HG03575 (cell line): Measurements from ENCODE around the gene MAMDC4.

Experiments used
- ATAC-seq: cut with Tn5 transposase; IDR thresholded peaks from one replicate; pipeline ENCODE4 v1.9.1; 2021; ENCODE audit not compliant: unreplicated experiment, insufficient number of reproducible peaks, low FRiP score; ENCODE audit errors: extremely low read depth

The MAMDC4 gene

DNA sequence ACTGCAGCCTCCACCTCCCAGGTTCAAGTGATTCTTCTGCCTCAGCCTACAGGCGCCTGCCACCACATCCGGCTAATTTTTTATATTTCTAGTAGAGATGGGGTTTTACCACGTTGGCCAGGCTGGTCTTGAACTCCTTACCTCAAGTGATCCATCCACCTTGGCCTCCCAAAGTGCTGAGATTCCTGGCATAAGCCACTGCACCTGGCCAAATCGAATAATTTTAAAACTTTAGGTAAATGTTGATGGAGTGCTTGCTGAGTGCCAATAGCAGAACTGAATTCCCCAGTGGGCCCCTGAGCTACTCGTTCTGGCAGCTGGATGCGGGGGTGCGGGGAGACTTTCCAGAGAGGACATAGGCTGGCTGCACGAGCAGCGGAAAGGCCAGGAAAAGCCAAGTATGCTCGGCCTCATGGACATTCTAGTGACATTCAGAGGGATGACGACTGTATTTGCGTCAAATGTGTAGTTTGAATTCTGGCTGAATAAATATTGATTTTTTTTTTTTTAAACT is 51.0 kb downstream of the MAMDC4 start:
- ATAC-seq: no peak

DNA sequence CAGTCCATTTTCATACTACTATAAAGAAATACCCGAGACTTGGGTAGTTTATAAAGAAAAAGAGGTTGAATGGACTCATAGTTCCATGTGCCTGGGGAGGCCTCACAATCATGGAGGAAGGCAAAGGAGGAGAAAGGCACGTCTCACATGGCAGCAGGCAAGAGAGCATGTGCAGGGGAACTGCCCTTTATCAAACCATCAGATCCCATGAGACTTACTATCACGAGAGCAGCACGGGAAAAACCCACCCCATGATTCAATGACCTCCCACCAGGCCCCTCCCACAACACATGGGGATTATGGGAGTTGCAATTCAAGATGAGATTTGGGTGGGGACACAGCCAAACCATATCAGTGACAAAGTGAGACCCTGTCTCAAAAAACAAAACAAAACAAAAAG is 54.1 kb downstream of the MAMDC4 start:
- ATAC-seq: no peak

DNA sequence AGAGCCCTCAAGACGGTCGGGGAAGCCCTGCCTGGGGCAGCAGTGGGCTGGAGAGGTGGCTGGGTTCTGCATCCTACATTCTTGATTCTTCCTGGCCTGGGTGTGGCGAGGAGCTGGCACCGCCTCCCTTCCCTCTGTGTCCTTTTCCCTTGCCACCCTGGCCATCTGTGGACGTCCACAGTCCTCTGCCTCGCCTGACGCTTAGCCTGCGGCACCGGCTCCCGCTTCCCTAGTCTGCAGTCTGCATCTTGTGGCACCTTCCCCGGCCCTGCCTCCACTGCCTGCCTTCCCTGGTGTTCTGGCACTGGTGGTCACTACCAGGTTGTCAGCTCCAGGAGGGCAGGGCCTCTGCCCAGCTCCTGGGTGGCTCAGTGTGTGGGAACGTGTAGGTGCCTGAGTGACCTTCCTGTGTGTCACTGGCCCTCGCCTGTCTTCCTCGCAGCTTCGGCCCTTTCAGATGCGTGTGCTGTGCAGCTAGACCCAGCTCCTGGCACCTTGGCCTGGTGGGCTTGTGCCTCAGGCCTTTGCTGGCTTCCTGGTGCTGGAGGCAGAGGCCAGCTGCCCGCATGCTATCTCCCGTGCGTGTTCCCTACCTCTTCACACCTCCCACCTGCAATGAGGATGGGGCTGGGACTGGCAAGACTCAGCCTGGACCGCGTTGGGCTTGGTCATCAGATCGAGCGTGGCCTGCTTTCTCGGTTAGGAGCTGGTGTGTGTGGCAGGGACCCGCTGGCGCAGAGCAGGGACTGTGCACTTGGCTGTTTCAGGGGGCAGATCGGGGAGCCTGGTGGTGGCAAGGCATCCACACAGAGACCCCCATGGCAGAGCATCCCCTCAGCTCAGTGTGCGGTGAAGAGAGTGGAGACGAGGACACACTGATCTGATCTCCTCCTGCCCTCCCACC is 55.1 kb downstream of the MAMDC4 start:
- ATAC-seq: no peak
